IMR-90 (cell line): ENCODE data around the gene BNIP5. TPM values are rescaled to one million over a fixed set of nuclear protein-coding genes. Genes with fewer than 3 reads are reported as not detected.

ENCODE experiments used
- ATAC-seq: fragments of 200-7000 bp; cut with Tn5 transposase; 2 replicates; pipeline ENCODE4 v1.9.1; 2020; ENCODE audit warnings: low read depth, mild to moderate bottlenecking, moderate library complexity
- BruUV-seq: library from RNA; stranded (reverse); fragments of 400-500 nt; replicated peaks from 2 replicates; lab custom pipeline; 2021; lab: Mats Ljungman, UMichigan
- CTCF ChIA-PET: fragments of 300-600 bp; formaldehyde crosslinking; extraction: SDS; loops from one replicate; lab custom pipeline; 2021; ENCODE audit warnings: antibody characterized with exemption; lab: Yijun Ruan, JAX
- POLR2A ChIA-PET: fragments of 300-600 bp; sonication (Branson Sonifier 250); formaldehyde crosslinking; loops from one replicate; lab custom pipeline; 2022; ENCODE audit warnings: antibody characterized with exemption; ENCODE audit not compliant: unreplicated experiment; lab: Charles Lee
- DNase-seq: peaks from one replicate; pipeline ENCODE4 v3.0.0; 2013
- H2AFZ ChIP-seq: replicated peaks from 2 replicates; pipeline ENCODE3; 2013; ENCODE audit warnings: low read length, mild to moderate bottlenecking; ENCODE audit not compliant: poor library complexity
- H2AK5ac ChIP-seq: 2 replicates; pipeline ENCODE4 v1.6.1; 2013; ENCODE audit warnings: low read depth, low read length, inconsistent platforms
- H2AK9ac ChIP-seq: replicated peaks from 2 replicates; pipeline ENCODE3; 2013; ENCODE audit warnings: mild to moderate bottlenecking, low read depth, low read length, moderate library complexity; ENCODE audit not compliant: poor library complexity
- H2BK120ac ChIP-seq: 2 replicates; pipeline ENCODE4 v1.6.1; 2013; ENCODE audit warnings: low read depth, low read length, inconsistent platforms
- H2BK15ac ChIP-seq: 3 replicates; pipeline ENCODE4 v1.6.1; 2013; ENCODE audit warnings: low read depth, low read length, inconsistent platforms
- H2BK20ac ChIP-seq: 2 replicates; pipeline ENCODE4 v1.6.1; 2013; ENCODE audit warnings: low read depth, mild to moderate bottlenecking, inconsistent platforms, low read length, moderate library complexity
- H2BK5ac ChIP-seq: 2 replicates; pipeline ENCODE4 v1.6.1; 2013; ENCODE audit warnings: mild to moderate bottlenecking, low read depth, low read length, inconsistent platforms; ENCODE audit not compliant: poor library complexity, severe bottlenecking
- H3K14ac ChIP-seq: replicated peaks from 2 replicates; pipeline ENCODE4 v1.6.1; 2013; ENCODE audit warnings: low read depth, low read length, inconsistent platforms
- H3K18ac ChIP-seq: 2 replicates; pipeline ENCODE4 v1.6.1; 2013; ENCODE audit warnings: low read depth, low read length, control low read depth
- H3K23ac ChIP-seq: 2 replicates; pipeline ENCODE4 v1.6.1; 2013; ENCODE audit warnings: low read depth, low read length, inconsistent platforms
- H3K27ac ChIP-seq: 2 replicates; pipeline ENCODE4 v1.5.1; 2013; ENCODE audit warnings: mild to moderate bottlenecking, control low read depth, low read length; ENCODE audit not compliant: insufficient read depth
- H3K27me3 ChIP-seq: 2 replicates; pipeline ENCODE4 v1.6.1; 2013; ENCODE audit warnings: low read length; ENCODE audit not compliant: control insufficient read depth, insufficient read depth
- H3K36me3 ChIP-seq: 2 replicates; pipeline ENCODE4 v1.6.1; 2013; ENCODE audit warnings: low read length, mixed read lengths; ENCODE audit not compliant: control insufficient read depth, insufficient read depth
- H3K4ac ChIP-seq: 2 replicates; pipeline ENCODE4 v1.6.1; 2013; ENCODE audit warnings: low read depth, low read length, inconsistent platforms
- H3K4me1 ChIP-seq: 2 replicates; pipeline ENCODE4 v1.6.1; 2013; ENCODE audit warnings: low read length, mixed read lengths; ENCODE audit not compliant: control insufficient read depth, insufficient read depth
- H3K4me2 ChIP-seq: 2 replicates; pipeline ENCODE4 v1.6.1; 2013; ENCODE audit warnings: low read depth, mild to moderate bottlenecking, control low read depth, low read length, moderate library complexity
- H3K4me3 ChIP-seq: 2 replicates; pipeline ENCODE4 v1.5.1; 2013; ENCODE audit warnings: low read depth, mild to moderate bottlenecking, control low read depth, low read length, moderate library complexity; ENCODE audit not compliant: insufficient read depth
- H3K56ac ChIP-seq: 2 replicates; pipeline ENCODE4 v1.6.1; 2013; ENCODE audit warnings: low read length, inconsistent platforms; ENCODE audit not compliant: insufficient read depth; ENCODE audit errors: extremely low read depth
- H3K79me1 ChIP-seq, 2 experiments: 2 replicates each; pipeline ENCODE4 v1.6.1; 2013; ENCODE audit warnings: low read length in 2 of 2, inconsistent platforms in 1 of 2, low read depth in 1 of 2
- H3K9ac ChIP-seq: 2 replicates; pipeline ENCODE4 v1.6.1; 2013; ENCODE audit warnings: low read depth, low read length, control low read depth
- H3K9me1 ChIP-seq: 2 replicates; pipeline ENCODE4 v1.6.1; 2013; ENCODE audit warnings: low read length, inconsistent platforms; ENCODE audit not compliant: insufficient read depth
- H3K9me3 ChIP-seq: 2 replicates; pipeline ENCODE4 v1.6.1; 2013; ENCODE audit warnings: low read length; ENCODE audit not compliant: control insufficient read depth, insufficient read depth
- H4K20me1 ChIP-seq: 2 replicates; pipeline ENCODE4 v1.6.1; 2013; ENCODE audit warnings: low read length, inconsistent platforms; ENCODE audit not compliant: insufficient read depth
- H4K5ac ChIP-seq: 2 replicates; pipeline ENCODE4 v1.6.1; 2013; ENCODE audit warnings: mild to moderate bottlenecking, low read depth, low read length, control low read depth
- H4K8ac ChIP-seq, 2 experiments: 2 replicates each; pipeline ENCODE4 v1.6.1; 2013; ENCODE audit warnings: low read depth in 2 of 2, low read length in 2 of 2, control low read depth in 1 of 2, inconsistent platforms in 1 of 2
- H4K91ac ChIP-seq: 2 replicates; pipeline ENCODE4 v1.6.1; 2013; ENCODE audit warnings: low read depth, low read length, inconsistent platforms; ENCODE audit not compliant: insufficient read depth
- MXI1 ChIP-seq: IDR thresholded peaks from 2 replicates; pipeline ENCODE4 v1.6.1; 2012; ENCODE audit warnings: low read depth, mild to moderate bottlenecking, low read length, moderate library complexity, borderline replicate concordance
- WGBS, 2 experiments: methylation state at CpG; one replicate each; pipeline versions ENCODE4 v1.1.5 to v1.1.7; 2013; ENCODE audit warnings: missing lambda C conversion rate in 2 of 2; ENCODE audit not compliant: insufficient read length in 1 of 2; ENCODE audit errors: extremely low coverage in 2 of 2; 5-methylcytosine and 5-hydroxymethylcytosine counted together
- dilution Hi-C: fragments of 300-500 bp; cut with HindIII; formaldehyde crosslinking; loops from one replicate; pipeline ENCODE4 v1.14.3; 2018; ENCODE audit warnings: low sequenced_read_pairs; ENCODE audit not compliant: unreplicated experiment
- in situ Hi-C: fragments of 300-500 bp; cut with MboI; formaldehyde crosslinking; loops from 3 replicates; pipeline ENCODE4 v1.14.3; 2019; ENCODE audit warnings: low sequenced_read_pairs, inconsistent platforms, mixed read lengths
- intact Hi-C: fragments of 100-400 bp; cut with micrococcal nuclease; formaldehyde crosslinking; loops from 2 replicates; pipeline ENCODE4 v1.10.0; 2022
- polyA plus RNA-seq, 3 experiments: library from polyadenylated mRNA; depleted of rRNA; stranded (reverse); fragments of >200 nt; gene quantifications; 2 replicates each; pipeline ENCODE4 v1.2.3, GENCODE V29; 2012; ENCODE audit warnings: low replicate concordance in 1 of 3
- total RNA-seq: library from RNA; depleted of rRNA; stranded (reverse); fragments of >200 nt; gene quantifications from 2 replicates; pipeline ENCODE4 v1.2.3, GENCODE V29; 2012

BNIP5 gene
- total and polyA plus RNA-seq, 2 of the 4 experiments (the other 2 are of a cell fraction), result not detected

GRCh38 chr6:36323062-36323461, 13.6 kb downstream of the BNIP5 start:
- CTCF ChIA-PET, result no interaction called here
- Histone ChIP-seq H2BK120ac (no peak overlapping the region), H3K9me3 (no peaks in the 10 kb centered on the region), H4K5ac (no peak overlapping the region), H3K9ac (no peak overlapping the region), H3K23ac (no peak overlapping the region), H3K27ac (no peak overlapping the region), H3K4me3 (no peak overlapping the region), H2BK5ac (no peak overlapping the region), H2AFZ (no peak overlapping the region), H3K4me2 (no peak overlapping the region), H3K4ac (no peak overlapping the region), H3K36me3 (no peaks in the 10 kb centered on the region), H3K9me1 (no peaks in the 10 kb centered on the region), H3K18ac (no peak overlapping the region), H3K4me1 (no peaks in the 10 kb centered on the region; the same call in 1 of the 2 replicates), H4K91ac (no peak overlapping the region), H3K14ac (no peak overlapping the region), H2AK9ac (no peak overlapping the region), H2BK20ac (no peak overlapping the region), H2AK5ac (no peak overlapping the region), H4K8ac (no peak overlapping the region), H3K56ac (no peak overlapping the region), H3K79me1 (no peaks in the 10 kb centered on the region), H2BK15ac (no peak overlapping the region), H4K20me1 (no peaks in the 10 kb centered on the region), H3K27me3 (peaks cover 72% of the 10 kb centered on the region)
- DNase-seq, result no peak
- ATAC-seq, result no peak; the same call in 1 of the 2 replicates
- intact Hi-C loops, result no loop called here
- dilution Hi-C loops, result no loop called here
- in situ Hi-C loops, result no loop called here
- WGBS, 2 experiments, result no CpG with 5 or more reads among the region's 8 CpGs
- no peak for TF ChIP-seq MXI1
- BruUV-seq, result no TSS peak
- POLR2A ChIA-PET, result no interaction called here
